Activated naive CD4-positive, alpha-beta T cell (primary cell): ENCODE results near the gene PHKG1.
"Not testable (repeated sequence)": the region's sequence is repeated elsewhere in the genome, so short reads cannot be mapped to it uniquely, and the experiment has no call there.

Source experiments
- DNase-seq, 4 experiments: peaks; one replicate each; lab custom pipeline; 2025; lab: John Stamatoyannopoulos, UW

The PHKG1 gene

GRCh38 chr7:56083150-56083785 lies 9.5 kb downstream of the PHKG1 start:
- no peak for DNase-seq

- DNase-seq = no peak
These were observed 11.0 kb downstream of the PHKG1 start for GRCh38 chr7:56081626-56082340.

GRCh38 chr7:56080726-56081435 lies 11.9 kb downstream of the PHKG1 start:
- not testable (repeated sequence) for DNase-seq

- no peak for DNase-seq
These were observed 13.1 kb downstream of the PHKG1 start for GRCh38 chr7:56079450-56080185.

- DNase-seq = no peak
These were observed 14.6 kb downstream of the PHKG1 start for GRCh38 chr7:56078196-56078595.

- no peak for DNase-seq
These were observed 15.1 kb downstream of the PHKG1 start for GRCh38 chr7:56077681-56078080.

GRCh38 chr7:56074371-56074791 lies 18.4 kb downstream of the PHKG1 start:
- peak; percentile 19 to 40 (median 28) for DNase-seq

GRCh38 chr7:56066376-56066775 lies 26.4 kb downstream of the PHKG1 start:
- not testable (repeated sequence) for DNase-seq

- peak; percentile 70 to 88 (median 77) for DNase-seq
These were observed 28.7 kb downstream of the PHKG1 start, which contains the start of gene SUMF2 for GRCh38 chr7:56063882-56064625. SUMF2 (plus strand) TSS chr7:56064286; CDS start chr7:56064312, 26 bp downstream.

- no peak for DNase-seq
These were observed 29.3 kb downstream of the PHKG1 start for GRCh38 chr7:56063500-56063881.

- no peak for DNase-seq
These were observed 30.4 kb downstream of the PHKG1 start for GRCh38 chr7:56062382-56062781.

GRCh38 chr7:56053993-56054392 lies 38.8 kb downstream of the PHKG1 start:
- DNase-seq = no peak

- no peak for DNase-seq
These were observed 39.4 kb downstream of the PHKG1 start for GRCh38 chr7:56053379-56053778.

GRCh38 chr7:56051339-56052191 lies 41.2 kb downstream of the PHKG1 start, which contains the start of the genes CCT6A and PSPH:
CCT6A (plus strand) TSS chr7:56051765; CDS start chr7:56051849, 84 bp downstream.
PSPH (minus strand) TSS chr7:56051444; CDS start chr7:56021212, 30,232 bp downstream.
- DNase-seq = peak; percentile 69 to 81 (median 72)

GRCh38 chr7:56051053-56051338 lies 41.8 kb downstream of the PHKG1 start:
- no peak for DNase-seq

- not testable (repeated sequence) for DNase-seq
These were observed 44.0 kb downstream of the PHKG1 start for GRCh38 chr7:56048763-56049162.

GRCh38 chr7:56048245-56048644 lies 44.5 kb downstream of the PHKG1 start:
- DNase-seq = no peak

- DNase-seq = not testable (repeated sequence)
These were observed 45.2 kb downstream of the PHKG1 start for GRCh38 chr7:56047446-56048116.

GRCh38 chr7:56046721-56047445 lies 45.9 kb downstream of the PHKG1 start:
- no peak for DNase-seq
